ENCODE measurements around the gene SF3A2. TPM values are rescaled to one million over a fixed set of nuclear protein-coding genes. Genes with fewer than 3 reads are reported as not detected.

Gene SF3A2
- total and polyA plus RNA-seq, 7 donors, result 16.9 to 61.3 (median 26.4) TPM

- Histone ChIP-seq H3K36me3 (peaks cover 22 to 72% (median 24%) of the 10 kb centered on the region in 4 donors), H3K27ac (no peak overlapping the region), H3K27me3 (no peaks in the 10 kb centered on the region), H3K4me3 (no peak overlapping the region), H3K9me3 (no peaks in the 10 kb centered on the region), H3K4me1 (peaks cover 0 to 14% (median 12%) of the 10 kb centered on the region in 4 donors)
- 93 to 96% methylated on average over 15 of the region's 15 CpGs for WGBS, 2 donors
- intact Hi-C loops (cut with DNase I), result no loop called here
- no peak for DNase-seq
- TF ChIP-seq POLR2A (IDR thresholded peaks at IDR 0.05) (no peak), EP300 (IDR thresholded peaks at IDR 0.05) (no peak), POLR2AphosphoS5 (IDR thresholded peaks at IDR 0.05) (no peak), CTCF (IDR thresholded peaks at IDR 0.05) (no peak)
Observed at GRCh38 chr19:2207008-2207407, 29.6 kb upstream of the SF3A2 start.

- H3K4me3 ChIP-seq, result no peak overlapping the region
- intact Hi-C loops (cut with DNase I), result no loop called here
- H3K9me3 ChIP-seq, result no peaks in the 10 kb centered on the region
- TF ChIP-seq EP300 (IDR thresholded peaks at IDR 0.05), result no peak
- H3K36me3 ChIP-seq, result peaks cover 23 to 73% (median 35%) of the 10 kb centered on the region in 4 donors
- no peaks in the 10 kb centered on the region for H3K27me3 ChIP-seq
- peak overlapping the region in 3 of 4 donors; percentile 21 to 30 (median 25) for H3K27ac ChIP-seq
- DNase-seq, result peak; percentile 85
- WGBS, 2 donors, result 71 to 74% methylated on average over 36 of the region's 36 CpGs
- peaks cover 0 to 14% (median 12%) of the 10 kb centered on the region in 4 donors for H3K4me1 ChIP-seq
Observed at GRCh38 chr19:2207991-2208860, 28.4 kb upstream of the SF3A2 start.

DNA sequence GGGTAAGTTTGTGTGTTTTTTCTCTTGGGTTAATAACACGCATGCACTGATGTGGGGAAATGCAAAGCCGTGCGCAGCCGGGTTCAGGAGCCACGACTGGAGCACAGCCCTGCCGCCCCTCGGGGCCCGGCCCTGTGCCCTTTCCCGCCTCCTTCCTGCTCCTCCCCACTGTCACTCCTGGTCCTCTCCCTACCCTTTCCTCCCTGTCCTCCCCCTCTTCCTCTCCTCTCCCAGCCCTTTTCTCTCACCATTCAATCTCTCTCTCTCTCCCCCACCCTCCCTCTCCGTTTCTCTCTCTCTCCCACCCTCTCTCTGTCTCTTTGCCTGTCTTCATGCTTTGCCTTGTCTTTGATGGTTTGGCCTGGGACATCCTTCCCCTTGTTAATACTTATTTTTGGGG is 27.6 kb upstream of the SF3A2 start:
- 83 to 91% methylated on average over 10 of the region's 10 CpGs for WGBS, 2 donors
- peaks cover 26 to 73% (median 42%) of the 10 kb centered on the region in 4 donors for H3K36me3 ChIP-seq
- H3K27ac ChIP-seq, result peak overlapping the region in 1 of 4 donors; percentile 21
- H3K4me3 ChIP-seq, result no peak overlapping the region
- TF ChIP-seq POLR2A (IDR thresholded peaks at IDR 0.05), result no peak
- no peak for TF ChIP-seq EP300 (IDR thresholded peaks at IDR 0.05)
- no peak for TF ChIP-seq CTCF (IDR thresholded peaks at IDR 0.05)
- no peak for TF ChIP-seq POLR2AphosphoS5 (IDR thresholded peaks at IDR 0.05)
- H3K27me3 ChIP-seq, result no peaks in the 10 kb centered on the region
- peaks cover 0 to 14% (median 12%) of the 10 kb centered on the region in 4 donors for H3K4me1 ChIP-seq
- no peaks in the 10 kb centered on the region for H3K9me3 ChIP-seq
- intact Hi-C loops (cut with DNase I), result no loop called here
- DNase-seq, result no peak

GRCh38 chr19:2209408-2209807 is 27.2 kb upstream of the SF3A2 start:
- Histone ChIP-seq H3K36me3 (peaks cover 31 to 76% (median 46%) of the 10 kb centered on the region in 4 donors), H3K27ac (no peak overlapping the region), H3K27me3 (no peaks in the 10 kb centered on the region), H3K4me3 (no peak overlapping the region), H3K9me3 (no peaks in the 10 kb centered on the region), H3K4me1 (peaks cover 0 to 14% (median 12%) of the 10 kb centered on the region in 4 donors)
- DNase-seq, result no peak
- WGBS, 2 donors, result 94 to 95% methylated on average over 17 of the region's 17 CpGs
- intact Hi-C loops (cut with DNase I), result no loop called here
- TF ChIP-seq POLR2A (IDR thresholded peaks at IDR 0.05), result no peak
- no peak for TF ChIP-seq CTCF (IDR thresholded peaks at IDR 0.05)
- no peak for TF ChIP-seq POLR2AphosphoS5 (IDR thresholded peaks at IDR 0.05)
- TF ChIP-seq EP300 (IDR thresholded peaks at IDR 0.05), result no peak

- intact Hi-C loops (cut with DNase I), result no loop called here
- DNase-seq, result no peak
- peaks cover 34 to 76% (median 51%) of the 10 kb centered on the region in 4 donors for H3K36me3 ChIP-seq
- no peak overlapping the region for H3K27ac ChIP-seq
- no peaks in the 10 kb centered on the region for H3K27me3 ChIP-seq
- TF ChIP-seq CTCF (IDR thresholded peaks at IDR 0.05), result no peak
- no peak for TF ChIP-seq EP300 (IDR thresholded peaks at IDR 0.05)
- no peak for TF ChIP-seq POLR2A (IDR thresholded peaks at IDR 0.05)
- TF ChIP-seq POLR2AphosphoS5 (IDR thresholded peaks at IDR 0.05), result no peak
- 87 to 92% methylated on average over 21 of the region's 21 CpGs for WGBS, 2 donors
- peaks cover 0 to 14% (median 12%) of the 10 kb centered on the region in 4 donors for H3K4me1 ChIP-seq
- no peaks in the 10 kb centered on the region for H3K9me3 ChIP-seq
- no peak overlapping the region for H3K4me3 ChIP-seq
Observed at GRCh38 chr19:2210206-2210605, 26.4 kb upstream of the SF3A2 start.

Measured in sigmoid colon (tissue), 7 donors.